ENCODE results near the gene MASTL. TPM values are rescaled to one million over a fixed set of nuclear protein-coding genes. Genes with fewer than 3 reads are reported as not detected.
"Not testable (repeated sequence)": the region's sequence is repeated elsewhere in the genome, so short reads cannot be mapped to it uniquely, and the experiment has no call there.

MASTL gene
- total RNA-seq, 4 donors from 2014 or later: 5.2 to 20.2 (median 9.2) TPM

- DNase-seq (ENCODE audit: low spot score) (no peak), ATAC-seq (ENCODE audit: low FRiP score) (no peak)
- TF ChIP-seq CTCF (IDR thresholded peaks at IDR 0.05): no peak
Measured at GRCh38 chr10:27150261-27150660, 4.9 kb upstream of the MASTL start.

- no peak for TF ChIP-seq CTCF (IDR thresholded peaks at IDR 0.05)
- ATAC-seq (ENCODE audit: low FRiP score) (no peak), DNase-seq (ENCODE audit: low spot score) (no peak)
Measured at GRCh38 chr10:27152687-27153086, 2.5 kb upstream of the MASTL start.

DNA sequence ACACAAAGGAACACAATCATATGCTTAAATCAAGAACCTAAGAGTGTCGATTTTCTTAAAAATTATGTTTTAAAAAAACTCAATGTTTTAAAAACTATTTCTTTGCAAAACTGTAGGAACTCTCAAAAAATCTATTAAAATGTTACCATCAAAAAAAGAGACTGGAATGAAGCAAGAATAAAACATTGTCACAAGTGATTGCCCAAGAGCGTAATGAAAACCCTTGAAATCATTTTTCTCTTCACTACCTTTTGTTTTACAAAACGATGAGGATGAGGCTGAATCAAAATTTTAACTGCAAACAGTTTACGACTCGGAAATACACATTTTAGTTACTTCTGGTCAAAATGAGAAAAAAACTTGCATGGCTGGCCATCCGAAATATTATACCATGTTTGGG lies 1.8 kb upstream of the MASTL start:
- TF ChIP-seq CTCF (IDR thresholded peaks at IDR 0.05): no peak
- ATAC-seq (ENCODE audit: low FRiP score) (no peak), DNase-seq (ENCODE audit: low spot score) (no peak)

- ATAC-seq (ENCODE audit: low FRiP score): peak; percentile 6
- DNase-seq (ENCODE audit: low spot score): no peak
- no peak for TF ChIP-seq CTCF (IDR thresholded peaks at IDR 0.05)
Measured at GRCh38 chr10:27153845-27154193, 1.3 kb upstream of the MASTL start.

DNA sequence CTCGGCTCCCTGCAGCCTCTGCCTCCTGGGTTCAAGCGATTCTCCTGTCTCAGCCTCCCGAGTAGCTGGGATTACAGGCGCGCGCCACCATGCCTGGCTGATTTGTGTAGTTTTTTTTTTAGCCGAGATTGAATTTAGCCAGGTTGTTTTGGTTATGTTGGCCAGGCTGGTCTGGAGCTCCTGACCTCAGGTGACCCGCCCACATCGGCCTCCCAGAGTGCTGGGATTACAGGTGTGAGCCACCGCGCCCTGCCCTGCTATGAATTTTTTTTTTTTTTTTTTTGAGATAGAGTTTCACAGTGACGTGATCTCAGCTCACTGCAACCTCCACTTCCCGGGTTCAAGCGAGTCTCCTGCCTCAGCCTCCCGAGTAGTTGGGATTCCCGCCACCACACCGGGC lies 1.4 kb downstream of the MASTL start:
- ATAC-seq (ENCODE audit: low FRiP score); DNase-seq (ENCODE audit: low spot score): not testable (repeated sequence)

DNA sequence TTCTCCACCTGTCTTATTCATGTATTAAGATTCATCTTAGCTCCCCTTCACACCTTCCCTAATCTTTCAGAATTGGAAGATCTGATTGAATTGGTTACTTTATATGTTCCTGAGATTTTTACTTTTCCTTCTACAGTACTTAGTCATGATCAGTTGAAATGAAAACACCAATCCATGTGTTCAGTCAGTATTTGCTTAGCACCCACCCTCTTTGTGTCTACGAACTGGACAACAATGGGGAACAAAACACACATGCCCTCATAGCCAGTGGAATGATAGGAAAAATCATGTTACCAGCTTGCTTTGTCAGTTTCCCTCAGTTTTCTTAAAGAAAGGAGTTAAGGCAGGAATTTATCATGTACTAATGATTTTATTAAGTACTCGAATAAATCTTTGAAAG lies 2.0 kb downstream of the MASTL start:
- ATAC-seq (ENCODE audit: low FRiP score) (no peak), DNase-seq (ENCODE audit: low spot score) (no peak)
- TF ChIP-seq CTCF (IDR thresholded peaks at IDR 0.05): no peak

GRCh38 chr10:27158421-27158820 lies 3.3 kb downstream of the MASTL start:
- DNase-seq (ENCODE audit: low spot score) (no peak), ATAC-seq (ENCODE audit: low FRiP score) (no peak)
- TF ChIP-seq CTCF (IDR thresholded peaks at IDR 0.05): no peak

GRCh38 chr10:27169849-27170248 lies 14.7 kb downstream of the MASTL start:
- ATAC-seq (ENCODE audit: low FRiP score): no peak
- no peak for DNase-seq (ENCODE audit: low spot score)

More at GRCh38 chr10:27169849-27170248, 14.7 kb downstream of the MASTL start:
- no peak for TF ChIP-seq CTCF (IDR thresholded peaks at IDR 0.05)
